Measurements from ENCODE around the gene HK2. TPM values are rescaled to one million over a fixed set of nuclear protein-coding genes. Genes with fewer than 3 reads are reported as not detected.
"Not testable (repeated sequence)": the region's sequence is repeated elsewhere in the genome, so short reads cannot be mapped to it uniquely, and the experiment has no call there.

Gene HK2
- total RNA-seq, 1 donor from 2014 or later, result 23.2 TPM

DNA sequence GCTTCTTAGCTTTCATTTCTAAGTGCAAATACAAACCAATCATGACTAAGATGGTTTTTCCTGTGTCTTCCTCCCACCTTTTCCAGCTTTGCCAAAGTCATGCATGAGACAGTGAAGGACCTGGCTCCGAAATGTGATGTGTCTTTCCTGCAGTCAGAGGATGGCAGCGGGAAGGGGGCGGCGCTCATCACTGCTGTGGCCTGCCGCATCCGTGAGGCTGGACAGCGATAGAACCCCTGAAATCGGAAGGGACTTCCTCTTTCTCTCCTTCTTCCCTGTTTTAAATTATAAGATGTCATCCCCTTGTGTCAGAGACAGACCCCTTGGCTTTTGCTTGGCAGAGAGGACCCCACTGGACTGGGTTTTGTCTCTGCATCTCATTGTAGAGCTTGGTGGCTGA is 56.8 kb downstream of the HK2 start:
- H3K27ac Mint-ChIP-seq (ENCODE audit: unreplicated experiment), result no peak overlapping the region
- H3K36me3 Mint-ChIP-seq (ENCODE audit: low read depth, unreplicated experiment), result peaks cover 61% of the 10 kb centered on the region

DNA sequence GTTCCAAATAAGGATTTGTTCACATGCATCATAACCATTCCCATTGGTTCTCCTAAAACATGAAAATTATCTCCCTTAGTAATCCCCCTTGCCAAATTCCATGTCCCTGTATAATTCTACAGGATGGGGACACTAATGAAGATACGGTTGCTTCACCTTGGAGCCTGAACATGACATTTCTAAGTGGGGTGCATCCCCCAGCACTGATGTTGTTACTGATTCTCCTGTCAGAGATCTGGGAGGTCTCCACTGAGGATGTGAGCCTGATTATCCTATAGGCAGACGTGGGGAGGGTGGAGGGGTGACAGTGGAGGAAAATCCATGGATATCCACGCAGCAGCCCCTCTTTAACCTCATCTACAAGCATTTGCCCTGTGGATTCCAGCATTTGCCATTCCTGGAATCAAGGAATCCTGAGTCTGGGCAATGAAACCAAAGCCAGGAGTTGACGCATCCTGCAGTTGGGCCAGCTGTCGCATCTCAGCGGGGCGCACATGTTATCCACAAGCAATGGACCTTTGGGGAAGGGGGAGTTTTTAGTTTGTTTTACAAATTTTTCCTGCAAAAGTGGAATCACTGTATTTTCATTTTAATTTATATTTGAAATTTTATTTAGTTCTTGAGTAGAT is 57.3 kb downstream of the HK2 start:
- H3K27me3 Mint-ChIP-seq (ENCODE audit: unreplicated experiment), result no peaks in the 10 kb centered on the region
- H3K9me3 Mint-ChIP-seq (ENCODE audit: unreplicated experiment), result no peaks in the 10 kb centered on the region
- no peak overlapping the region for H3K4me3 Mint-ChIP-seq (ENCODE audit: unreplicated experiment)
- TF ChIP-seq, protein P1, sequence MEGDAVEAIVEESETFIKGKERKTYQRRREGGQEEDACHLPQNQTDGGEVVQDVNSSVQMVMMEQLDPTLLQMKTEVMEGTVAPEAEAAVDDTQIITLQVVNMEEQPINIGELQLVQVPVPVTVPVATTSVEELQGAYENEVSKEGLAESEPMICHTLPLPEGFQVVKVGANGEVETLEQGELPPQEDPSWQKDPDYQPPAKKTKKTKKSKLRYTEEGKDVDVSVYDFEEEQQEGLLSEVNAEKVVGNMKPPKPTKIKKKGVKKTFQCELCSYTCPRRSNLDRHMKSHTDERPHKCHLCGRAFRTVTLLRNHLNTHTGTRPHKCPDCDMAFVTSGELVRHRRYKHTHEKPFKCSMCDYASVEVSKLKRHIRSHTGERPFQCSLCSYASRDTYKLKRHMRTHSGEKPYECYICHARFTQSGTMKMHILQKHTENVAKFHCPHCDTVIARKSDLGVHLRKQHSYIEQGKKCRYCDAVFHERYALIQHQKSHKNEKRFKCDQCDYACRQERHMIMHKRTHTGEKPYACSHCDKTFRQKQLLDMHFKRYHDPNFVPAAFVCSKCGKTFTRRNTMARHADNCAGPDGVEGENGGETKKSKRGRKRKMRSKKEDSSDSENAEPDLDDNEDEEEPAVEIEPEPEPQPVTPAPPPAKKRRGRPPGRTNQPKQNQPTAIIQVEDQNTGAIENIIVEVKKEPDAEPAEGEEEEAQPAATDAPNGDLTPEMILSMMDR (IDR thresholded peaks at IDR 0.05; ENCODE audit: unreplicated experiment), result no peak
- DNase-seq (ENCODE audit: low spot score), result no peak
- no peaks in the 10 kb centered on the region for H3K4me1 Mint-ChIP-seq (ENCODE audit: unreplicated experiment)
- H3K27ac Mint-ChIP-seq (ENCODE audit: unreplicated experiment), result no peak overlapping the region
- peaks cover 56% of the 10 kb centered on the region for H3K36me3 Mint-ChIP-seq (ENCODE audit: low read depth, unreplicated experiment)

More for the DNA sequence above, 56.8 kb downstream of the HK2 start:
- H3K27me3 Mint-ChIP-seq (ENCODE audit: unreplicated experiment), result peaks cover 2% of the 10 kb centered on the region
- no peaks in the 10 kb centered on the region for H3K9me3 Mint-ChIP-seq (ENCODE audit: unreplicated experiment)
- peak overlapping the region; percentile 29 for H3K4me3 Mint-ChIP-seq (ENCODE audit: unreplicated experiment)
- no peak for DNase-seq (ENCODE audit: low spot score)
- TF ChIP-seq, protein P1 (IDR thresholded peaks at IDR 0.05; ENCODE audit: unreplicated experiment), result no peak
- no peaks in the 10 kb centered on the region for H3K4me1 Mint-ChIP-seq (ENCODE audit: unreplicated experiment)

GRCh38 chr2:74891816-74892215 is 57.9 kb downstream of the HK2 start:
- H3K36me3 Mint-ChIP-seq (ENCODE audit: low read depth, unreplicated experiment), result peaks cover 50% of the 10 kb centered on the region
- H3K27me3 Mint-ChIP-seq (ENCODE audit: unreplicated experiment); DNase-seq (ENCODE audit: low spot score); H3K9me3 Mint-ChIP-seq (ENCODE audit: unreplicated experiment); H3K4me1 Mint-ChIP-seq (ENCODE audit: unreplicated experiment); H3K27ac Mint-ChIP-seq (ENCODE audit: unreplicated experiment); H3K4me3 Mint-ChIP-seq (ENCODE audit: unreplicated experiment): not testable (repeated sequence)

DNA sequence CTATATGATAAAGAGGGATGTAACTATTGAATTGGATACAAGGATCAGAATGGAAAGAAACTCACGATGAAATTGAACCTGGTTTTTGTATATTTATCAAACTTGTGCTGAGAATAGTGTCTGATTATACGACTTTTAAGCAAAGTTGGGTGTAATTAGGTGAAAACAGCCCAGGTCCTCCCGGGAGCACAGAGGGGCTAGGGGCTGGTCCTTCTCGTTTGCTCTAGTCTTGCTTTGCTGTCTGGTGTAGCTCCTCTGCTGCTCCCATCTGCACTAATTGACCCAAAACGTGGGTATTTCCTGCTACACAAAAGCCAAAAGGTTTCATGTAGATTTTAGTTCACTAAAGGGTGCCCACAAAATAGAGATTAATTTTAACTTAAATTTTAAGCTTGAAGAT is 58.7 kb downstream of the HK2 start:
- TF ChIP-seq, protein P1 (IDR thresholded peaks at IDR 0.05; ENCODE audit: unreplicated experiment), result no peak
- Mint-ChIP-seq H3K27ac (ENCODE audit: unreplicated experiment) (no peak overlapping the region), H3K27me3 (ENCODE audit: unreplicated experiment) (no peaks in the 10 kb centered on the region), H3K36me3 (ENCODE audit: low read depth, unreplicated experiment) (peaks cover 46% of the 10 kb centered on the region), H3K4me1 (ENCODE audit: unreplicated experiment) (no peaks in the 10 kb centered on the region), H3K9me3 (ENCODE audit: unreplicated experiment) (no peaks in the 10 kb centered on the region), H3K4me3 (ENCODE audit: unreplicated experiment) (no peak overlapping the region)
- no peak for DNase-seq (ENCODE audit: low spot score)

- Mint-ChIP-seq H3K9me3 (ENCODE audit: unreplicated experiment) (no peaks in the 10 kb centered on the region), H3K36me3 (ENCODE audit: low read depth, unreplicated experiment) (peaks cover 38% of the 10 kb centered on the region), H3K4me3 (ENCODE audit: unreplicated experiment) (no peak overlapping the region), H3K27ac (ENCODE audit: unreplicated experiment) (no peak overlapping the region), H3K27me3 (ENCODE audit: unreplicated experiment) (no peaks in the 10 kb centered on the region), H3K4me1 (ENCODE audit: unreplicated experiment) (no peaks in the 10 kb centered on the region)
- TF ChIP-seq, protein P1 (IDR thresholded peaks at IDR 0.05; ENCODE audit: unreplicated experiment), result no peak
- no peak for DNase-seq (ENCODE audit: low spot score)
These were observed 59.4 kb downstream of the HK2 start for GRCh38 chr2:74893332-74893731.

Data from endothelial cell (in vitro differentiated cells).